PC-3 (cell line): Measurements from ENCODE around the gene KRT17. TPM values are rescaled to one million over a fixed set of nuclear protein-coding genes. Genes with fewer than 3 reads are reported as not detected.
"Not testable (repeated sequence)": the region's sequence is repeated elsewhere in the genome, so short reads cannot be mapped to it uniquely, and the experiment has no call there.

Experiments used
- ATAC-seq: fragments of 200-7000 bp; cut with Tn5 transposase; 2 replicates; pipeline ENCODE4 v1.9.1; 2020; ENCODE audit warnings: mild to moderate bottlenecking, moderate library complexity
- BruUV-seq: library from RNA; stranded (reverse); fragments of 400-500 nt; replicated peaks from 2 replicates; lab custom pipeline; 2021; lab: Mats Ljungman, UMichigan
- CTCF ChIA-PET: fragments of 300-600 bp; sonication (Branson Sonifier 250); formaldehyde crosslinking; loops from one replicate; lab custom pipeline; 2022; ENCODE audit warnings: antibody characterized with exemption; lab: Charles Lee
- POLR2A ChIA-PET: fragments of 300-600 bp; sonication (Branson Sonifier 250); formaldehyde crosslinking; loops from one replicate; lab custom pipeline; 2022; ENCODE audit warnings: antibody characterized with exemption; ENCODE audit not compliant: unreplicated experiment; lab: Charles Lee
- DNase-seq: peaks from one replicate; pipeline ENCODE4 v3.0.0-alpha.2; 2015
- H2AFZ ChIP-seq: fragments of 300-600 bp; sonication (generic); 2 replicates; pipeline ENCODE4 v1.6.0; 2016; ENCODE audit warnings: antibody characterized with exemption, low read length
- H3F3A ChIP-seq: fragments of 300-600 bp; sonication (generic); one replicate; pipeline ENCODE4 v1.6.0; 2017; ENCODE audit warnings: antibody characterized with exemption, low read length, control low read depth, mild to moderate bottlenecking; ENCODE audit not compliant: unreplicated experiment
- H3K27ac ChIP-seq: fragments of 300-600 bp; sonication (generic); 2 replicates; pipeline ENCODE4 v1.5.1; 2016; ENCODE audit warnings: mild to moderate bottlenecking, low read length
- H3K27me3 ChIP-seq: fragments of 300-600 bp; sonication (generic); 2 replicates; pipeline ENCODE4 v1.6.1; 2016; ENCODE audit warnings: low read length, mixed read lengths
- H3K36me3 ChIP-seq: fragments of 300-600 bp; sonication (generic); 2 replicates; pipeline ENCODE4 v1.6.1; 2016; ENCODE audit warnings: low read depth, mixed run types, low read length, mixed read lengths
- H3K4me1 ChIP-seq: fragments of 300-600 bp; sonication (generic); 2 replicates; pipeline ENCODE4 v1.5.1; 2016; ENCODE audit warnings: low read length; ENCODE audit not compliant: insufficient read depth
- H3K4me2 ChIP-seq: fragments of 300-600 bp; sonication (generic); 2 replicates; pipeline ENCODE4 v1.6.0; 2016; ENCODE audit warnings: low read length
- H3K4me3 ChIP-seq: fragments of 300-600 bp; sonication (generic); 2 replicates; pipeline ENCODE4 v1.5.1; 2016; ENCODE audit warnings: mild to moderate bottlenecking, low read length, mixed read lengths
- H3K79me2 ChIP-seq: fragments of 300-600 bp; sonication (generic); 2 replicates; pipeline ENCODE4 v1.6.1; 2017; ENCODE audit warnings: low read length, mixed read lengths
- H3K9ac ChIP-seq: fragments of 300-600 bp; sonication (generic); 2 replicates; pipeline ENCODE4 v1.6.0; 2016; ENCODE audit warnings: mild to moderate bottlenecking, low read length
- H3K9me2 ChIP-seq: fragments of 300-600 bp; sonication (generic); replicated peaks from 2 replicates; pipeline ENCODE4 v1.6.1; 2016; ENCODE audit warnings: mixed run types, low read length, mixed read lengths
- H3K9me3 ChIP-seq: fragments of 300-600 bp; sonication (generic); 2 replicates; pipeline ENCODE4 v1.6.1; 2016; ENCODE audit warnings: low read length, mixed read lengths
- H4K20me1 ChIP-seq: fragments of 300-600 bp; sonication (generic); 2 replicates; pipeline ENCODE4 v1.6.1; 2016; ENCODE audit warnings: low read length, mixed read lengths
- CTCF ChIP-seq: fragments of 300-600 bp; sonication (generic); conservative IDR thresholded peaks from 2 replicates; pipeline ENCODE4 v1.5.1; 2017; ENCODE audit warnings: antibody characterized with exemption, low read depth, mild to moderate bottlenecking, low read length
- EZH2 ChIP-seq: fragments of 300-600 bp; sonication (generic); IDR thresholded peaks from one replicate; pipeline ENCODE4 v1.6.1; 2017; ENCODE audit warnings: antibody characterized with exemption, mild to moderate bottlenecking, low read length; ENCODE audit not compliant: unreplicated experiment
- EZH2phosphoT487 ChIP-seq: fragments of 300-600 bp; sonication (generic); IDR thresholded peaks from 2 replicates; pipeline ENCODE4 v1.6.1; 2018; ENCODE audit warnings: mild to moderate bottlenecking, antibody characterized with exemption, low read length, borderline replicate concordance
- intact Hi-C: fragments of 100-400 bp; cut with micrococcal nuclease; formaldehyde crosslinking; loops from 2 replicates; pipeline ENCODE4 v1.9.0; 2023
- total RNA-seq: library from RNA; depleted of rRNA; stranded (reverse); fragments of >200 nt; gene quantifications from 2 replicates; pipeline ENCODE4 v1.2.3, GENCODE V29; 2014

KRT17 gene
- total RNA-seq, 1 experiment from 2014 or later: 92.1 TPM

GRCh38 chr17:41647038-41647813, 22.9 kb upstream of the KRT17 start:
- no TSS peak for BruUV-seq
- Histone ChIP-seq H3K79me2 (no peaks in the 10 kb centered on the region), H3K4me2 (peak overlapping the region; percentile 96), H3F3A (no peaks in the 10 kb centered on the region), H2AFZ (peak overlapping the region; percentile 90), H4K20me1 (no peaks in the 10 kb centered on the region), H3K4me1 (peaks cover 6% of the 10 kb centered on the region), H3K27me3 (no peaks in the 10 kb centered on the region), H3K9me2 (no peaks in the 10 kb centered on the region), H3K4me3 (peak overlapping the region; percentile 72; the same call in 1 of the 2 replicates), H3K9me3 (no peaks in the 10 kb centered on the region), H3K36me3 (no peaks in the 10 kb centered on the region), H3K9ac (0 out of 2 replicates have a peak overlapping the region, but pooled peaks have one; percentile 79), H3K27ac (0 out of 2 replicates have a peak overlapping the region, but pooled peaks have one; percentile 2)
- ChIA-PET CTCF (no interaction called here), POLR2A (no interaction called here)
- intact Hi-C loops: loop anchor here (10.0 kb wide), 1 partner anchor 242 kb away; no protein-coding TSS in a partner anchor
- ATAC-seq (no peak), DNase-seq (no peak)
- TF ChIP-seq CTCF (no peak), EZH2phosphoT487 (no peak), EZH2 (no peak)

- ChIA-PET POLR2A (interaction anchor here (0.7 kb wide), 1 partner anchor 23 kb away, joined by 6 read pairs; no protein-coding TSS in a partner anchor), CTCF (no interaction called here)
- no peaks in the 10 kb centered on the region for H4K20me1 ChIP-seq
- TF ChIP-seq EZH2: no peak
- no peak for TF ChIP-seq EZH2phosphoT487
- no peak for TF ChIP-seq CTCF
- H3K27ac ChIP-seq: no peak overlapping the region
- H3K79me2 ChIP-seq: no peaks in the 10 kb centered on the region
- intact Hi-C loops: loop anchor here (10.0 kb wide), 1 partner anchor 238 kb away; no protein-coding TSS in a partner anchor
- no peak overlapping the region for H2AFZ ChIP-seq
- no peaks in the 10 kb centered on the region; the same call in 1 of the 2 replicates for H3K4me1 ChIP-seq
- H3K4me3 ChIP-seq: no peak overlapping the region
- no peak for ATAC-seq
- no peak overlapping the region for H3K4me2 ChIP-seq
- no peaks in the 10 kb centered on the region for H3K36me3 ChIP-seq
- no peaks in the 10 kb centered on the region for H3K9me3 ChIP-seq
- H3K27me3 ChIP-seq: no peaks in the 10 kb centered on the region
- H3F3A ChIP-seq: no peaks in the 10 kb centered on the region
- H3K9ac ChIP-seq: no peak overlapping the region
- no TSS peak for BruUV-seq
- H3K9me2 ChIP-seq: no peaks in the 10 kb centered on the region
- peak; percentile 26 for DNase-seq
Observed at GRCh38 chr17:41642252-41643156, 18.1 kb upstream of the KRT17 start.

- H3K79me2 ChIP-seq, H3K9ac ChIP-seq, H3K27ac ChIP-seq, H3K4me2 ChIP-seq, H3K4me1 ChIP-seq, H3F3A ChIP-seq, H4K20me1 ChIP-seq, POLR2A ChIA-PET, ATAC-seq, H3K27me3 ChIP-seq, H2AFZ ChIP-seq, H3K9me3 ChIP-seq, H3K36me3 ChIP-seq, DNase-seq, CTCF ChIA-PET, H3K9me2 ChIP-seq, BruUV-seq, H3K4me3 ChIP-seq: not testable (repeated sequence)
- intact Hi-C loops: loop anchor here (10.0 kb wide), 1 partner anchor 236 kb away; no protein-coding TSS in a partner anchor
Observed at GRCh38 chr17:41640596-41640995, 16.2 kb upstream of the KRT17 start.
